ENCODE data around the gene YTHDC1.

DNA sequence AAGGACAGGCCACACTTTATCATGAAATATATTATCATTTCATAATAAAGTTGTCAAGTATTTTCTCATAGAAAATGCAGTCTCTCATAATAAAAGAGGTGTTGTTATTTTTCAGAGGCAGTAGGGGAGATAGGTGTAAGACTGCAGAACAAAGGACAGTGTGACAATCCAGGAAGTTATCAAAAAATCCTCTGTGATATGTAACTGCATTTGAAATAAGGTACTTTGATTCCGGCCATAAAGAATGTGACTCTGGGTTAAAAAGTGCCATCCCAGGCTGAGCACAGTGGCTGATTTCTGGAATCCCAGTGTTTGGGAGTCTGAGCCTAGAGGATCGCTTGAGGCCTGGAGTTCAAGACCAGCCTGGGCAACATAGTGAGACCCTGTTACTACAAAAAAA lies 66.8 kb downstream of the YTHDC1 start:
- TF ChIP-seq, protein P1, sequence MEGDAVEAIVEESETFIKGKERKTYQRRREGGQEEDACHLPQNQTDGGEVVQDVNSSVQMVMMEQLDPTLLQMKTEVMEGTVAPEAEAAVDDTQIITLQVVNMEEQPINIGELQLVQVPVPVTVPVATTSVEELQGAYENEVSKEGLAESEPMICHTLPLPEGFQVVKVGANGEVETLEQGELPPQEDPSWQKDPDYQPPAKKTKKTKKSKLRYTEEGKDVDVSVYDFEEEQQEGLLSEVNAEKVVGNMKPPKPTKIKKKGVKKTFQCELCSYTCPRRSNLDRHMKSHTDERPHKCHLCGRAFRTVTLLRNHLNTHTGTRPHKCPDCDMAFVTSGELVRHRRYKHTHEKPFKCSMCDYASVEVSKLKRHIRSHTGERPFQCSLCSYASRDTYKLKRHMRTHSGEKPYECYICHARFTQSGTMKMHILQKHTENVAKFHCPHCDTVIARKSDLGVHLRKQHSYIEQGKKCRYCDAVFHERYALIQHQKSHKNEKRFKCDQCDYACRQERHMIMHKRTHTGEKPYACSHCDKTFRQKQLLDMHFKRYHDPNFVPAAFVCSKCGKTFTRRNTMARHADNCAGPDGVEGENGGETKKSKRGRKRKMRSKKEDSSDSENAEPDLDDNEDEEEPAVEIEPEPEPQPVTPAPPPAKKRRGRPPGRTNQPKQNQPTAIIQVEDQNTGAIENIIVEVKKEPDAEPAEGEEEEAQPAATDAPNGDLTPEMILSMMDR (IDR thresholded peaks at IDR 0.05), result no peak
- TF ChIP-seq EP300 (IDR thresholded peaks at IDR 0.05), result no peak
- TF ChIP-seq POLR2AphosphoS5 (IDR thresholded peaks at IDR 0.05), result no peak
- TF ChIP-seq POLR2A (IDR thresholded peaks at IDR 0.05), result no peak
